ENCODE results near the gene EXOC6B. TPM values are rescaled to one million over a fixed set of nuclear protein-coding genes. Genes with fewer than 3 reads are reported as not detected.

The EXOC6B gene
- total RNA-seq, 1 experiment from 2014 or later = 40.1 TPM

DNA sequence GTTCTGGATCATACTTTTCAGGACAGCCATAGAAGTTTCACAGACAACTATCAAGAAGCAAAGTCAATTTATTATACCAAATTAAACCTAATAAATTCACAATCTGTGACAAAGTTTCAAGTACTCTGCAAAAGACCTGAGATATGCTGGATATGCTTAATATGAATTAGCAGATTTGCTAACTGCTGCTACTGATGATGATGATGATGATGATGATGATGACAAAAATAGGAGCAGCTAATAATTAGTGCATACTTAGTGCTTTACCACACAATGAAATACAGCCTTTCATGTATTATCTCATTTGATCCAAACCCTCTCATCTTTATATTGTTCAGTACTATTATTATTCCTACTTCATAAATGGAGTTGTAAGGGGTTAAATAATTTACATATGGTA is 462.4 kb downstream of the EXOC6B start:
- Histone ChIP-seq H2BK12ac (ENCODE audit: insufficient read length, low read depth, low read length) (no peak overlapping the region), H4K5ac (ENCODE audit: insufficient read length, low read depth, low read length) (no peak overlapping the region), H3K14ac (ENCODE audit: insufficient read depth, low read length) (no peak overlapping the region), H2AK5ac (ENCODE audit: insufficient read length, low read length) (no peak overlapping the region), H2BK120ac (ENCODE audit: low read depth, low read length, poor library complexity, severe bottlenecking) (no peak overlapping the region), H3K79me2 (ENCODE audit: insufficient read depth, low read length) (no peaks in the 10 kb centered on the region), H3K4ac (ENCODE audit: low read depth, low read length) (no peak overlapping the region), H3K23ac (ENCODE audit: insufficient read length, low read depth, low read length) (no peak overlapping the region), H3K23me2 (ENCODE audit: insufficient read length, low read depth, low read length, poor library complexity, severe bottlenecking) (no peaks in the 10 kb centered on the region), H2BK5ac (ENCODE audit: insufficient read length, low read length) (no peak overlapping the region), H4K8ac (replicated peaks; ENCODE audit: insufficient read length, low read depth, low read length) (no peak overlapping the region), H3K27ac (ENCODE audit: insufficient read length, low read depth, low read length) (no peak overlapping the region), H3K79me1 (ENCODE audit: insufficient read depth, low read depth, low read length, poor library complexity, severe bottlenecking) (no peaks in the 10 kb centered on the region), H2AFZ (ENCODE audit: low read length) (no peak overlapping the region), H4K91ac (ENCODE audit: insufficient read length, low read depth, low read length) (no peak overlapping the region), H3T11ph (ENCODE audit: low read length) (no peak overlapping the region), H3K27me3 (ENCODE audit: insufficient read depth, low read length) (no peaks in the 10 kb centered on the region), H3K4me1 (ENCODE audit: insufficient read depth, low read length) (peaks cover 6% of the 10 kb centered on the region; the same call in 1 of the 2 replicates), H3K9me3 (ENCODE audit: control insufficient read depth, low read depth, low read length) (no peaks in the 10 kb centered on the region), H2BK20ac (ENCODE audit: low read depth, low read length, poor library complexity, severe bottlenecking) (no peak overlapping the region), H3K9ac (ENCODE audit: extremely low read depth, insufficient read length, low read length) (no peak overlapping the region), H3K56ac (ENCODE audit: insufficient read length, low read depth, low read length) (no peak overlapping the region), H3K18ac (ENCODE audit: insufficient read length, low read depth, low read length) (no peak overlapping the region), H3K4me2 (ENCODE audit: insufficient read depth, insufficient read length, low read length) (no peak overlapping the region), H2BK15ac (ENCODE audit: low read depth, low read length) (no peak overlapping the region), H4K20me1 (ENCODE audit: control insufficient read depth, insufficient read depth, insufficient read length) (no peaks in the 10 kb centered on the region)
- Mint-ChIP-seq H3K27me3 (ENCODE audit: low read depth) (no peaks in the 10 kb centered on the region), H3K9me3 (no peaks in the 10 kb centered on the region), H3K4me1 (peaks cover 5 to 10% of the 10 kb centered on the region in 2 experiments), H3K27ac (no peak overlapping the region), H3K4me3 (no peak overlapping the region), H3K36me3 (ENCODE audit: insufficient read depth in 1 of 3, low read depth in 3 of 3) (no peaks in the 10 kb centered on the region; a peak in 2 of 7 replicates)
- no peak for DNase-seq
- TF ChIP-seq, protein P1, sequence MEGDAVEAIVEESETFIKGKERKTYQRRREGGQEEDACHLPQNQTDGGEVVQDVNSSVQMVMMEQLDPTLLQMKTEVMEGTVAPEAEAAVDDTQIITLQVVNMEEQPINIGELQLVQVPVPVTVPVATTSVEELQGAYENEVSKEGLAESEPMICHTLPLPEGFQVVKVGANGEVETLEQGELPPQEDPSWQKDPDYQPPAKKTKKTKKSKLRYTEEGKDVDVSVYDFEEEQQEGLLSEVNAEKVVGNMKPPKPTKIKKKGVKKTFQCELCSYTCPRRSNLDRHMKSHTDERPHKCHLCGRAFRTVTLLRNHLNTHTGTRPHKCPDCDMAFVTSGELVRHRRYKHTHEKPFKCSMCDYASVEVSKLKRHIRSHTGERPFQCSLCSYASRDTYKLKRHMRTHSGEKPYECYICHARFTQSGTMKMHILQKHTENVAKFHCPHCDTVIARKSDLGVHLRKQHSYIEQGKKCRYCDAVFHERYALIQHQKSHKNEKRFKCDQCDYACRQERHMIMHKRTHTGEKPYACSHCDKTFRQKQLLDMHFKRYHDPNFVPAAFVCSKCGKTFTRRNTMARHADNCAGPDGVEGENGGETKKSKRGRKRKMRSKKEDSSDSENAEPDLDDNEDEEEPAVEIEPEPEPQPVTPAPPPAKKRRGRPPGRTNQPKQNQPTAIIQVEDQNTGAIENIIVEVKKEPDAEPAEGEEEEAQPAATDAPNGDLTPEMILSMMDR (conservative IDR thresholded peaks at IDR 0.05) = no peak
